Mesendoderm (in vitro differentiated cells): Measurements from ENCODE around the gene HLF.
A peak's percentile ranks its signal among the peaks of the same experiment; 100 is the strongest.

Experiments used
- DNase-seq: peaks from one replicate; pipeline ENCODE4 v3.0.0; 2013
- H2AK5ac ChIP-seq: 2 replicates; pipeline ENCODE4 v1.6.1; 2013; ENCODE audit warnings: low read length, inconsistent platforms
- H2BK120ac ChIP-seq: 2 replicates; pipeline ENCODE4 v1.6.1; 2013; ENCODE audit warnings: low read depth, mild to moderate bottlenecking, low read length, moderate library complexity, mixed read lengths
- H2BK15ac ChIP-seq: replicated peaks from 2 replicates; pipeline ENCODE4 v1.6.1; 2013; ENCODE audit warnings: low read depth, mild to moderate bottlenecking, moderate library complexity
- H2BK5ac ChIP-seq: 2 replicates; pipeline ENCODE4 v1.6.1; 2013; ENCODE audit warnings: low read length, inconsistent platforms
- H3K18ac ChIP-seq: 2 replicates; pipeline ENCODE4 v1.6.1; 2013; ENCODE audit warnings: mild to moderate bottlenecking, low read length, mixed read lengths
- H3K23ac ChIP-seq: one replicate; pipeline ENCODE4 v1.6.1; 2013; ENCODE audit warnings: low read length
- H3K27ac ChIP-seq: 2 replicates; pipeline ENCODE4 v1.5.1; 2013; ENCODE audit warnings: low read depth, mild to moderate bottlenecking, inconsistent platforms, low read length, moderate library complexity
- H3K27me3 ChIP-seq: 2 replicates; pipeline ENCODE4 v1.6.1; 2013; ENCODE audit warnings: low read length, control low read depth, mild to moderate bottlenecking, inconsistent platforms; ENCODE audit not compliant: insufficient read depth, poor library complexity
- H3K36me3 ChIP-seq: 2 replicates; pipeline ENCODE4 v1.6.1; 2013; ENCODE audit warnings: low read length, inconsistent platforms; ENCODE audit not compliant: control insufficient read depth, insufficient read depth
- H3K4ac ChIP-seq: one replicate; pipeline ENCODE4 v1.6.1; 2013; ENCODE audit warnings: low read depth, mild to moderate bottlenecking, low read length, moderate library complexity
- H3K4me1 ChIP-seq: 2 replicates; pipeline ENCODE4 v1.6.1; 2013; ENCODE audit warnings: low read depth, low read length, inconsistent platforms; ENCODE audit not compliant: control insufficient read depth
- H3K4me2 ChIP-seq: 2 replicates; pipeline ENCODE4 v1.6.1; 2013; ENCODE audit warnings: low read length
- H3K4me3 ChIP-seq: 2 replicates; pipeline ENCODE4 v1.5.1; 2013; ENCODE audit warnings: mild to moderate bottlenecking, low read length
- H3K56ac ChIP-seq: one replicate; pipeline ENCODE4 v1.6.1; 2013; ENCODE audit warnings: low read length
- H3K79me1 ChIP-seq: 2 replicates; pipeline ENCODE4 v1.6.1; 2013; ENCODE audit warnings: low read length, inconsistent platforms
- H3K79me2 ChIP-seq: 2 replicates; pipeline ENCODE4 v1.6.1; 2013; ENCODE audit warnings: mild to moderate bottlenecking, low read length; ENCODE audit not compliant: control insufficient read depth, insufficient read depth
- H3K9ac ChIP-seq: 2 replicates; pipeline ENCODE4 v1.6.1; 2013; ENCODE audit warnings: low read length, inconsistent platforms
- H4K5ac ChIP-seq: one replicate; pipeline ENCODE4 v1.6.1; 2013; ENCODE audit warnings: low read length
- H4K8ac ChIP-seq: one replicate; pipeline ENCODE4 v1.6.1; 2013; ENCODE audit warnings: low read depth, mild to moderate bottlenecking, control low read depth, low read length, moderate library complexity
- WGBS: extraction: QIAGEN DNeasy Blood & Tissue Kit; methylation state at CpG from one replicate; pipeline ENCODE4 v1.1.7; 2013; ENCODE audit warnings: low lambda C conversion rate, missing lambda C conversion rate; ENCODE audit not compliant: insufficient coverage; ENCODE audit errors: extremely low coverage; 5-methylcytosine and 5-hydroxymethylcytosine counted together

HLF gene

GRCh38 chr17:55354941-55355340 is 90.2 kb downstream of the HLF start:
- H3K4me3 ChIP-seq, result no peak overlapping the region
- no peak overlapping the region for H3K4ac ChIP-seq
- no peak for DNase-seq
- H3K4me1 ChIP-seq, result no peaks in the 10 kb centered on the region
- no peaks in the 10 kb centered on the region for H3K36me3 ChIP-seq
- no peak overlapping the region for H3K18ac ChIP-seq
- H4K5ac ChIP-seq, result no peak overlapping the region
- no peak overlapping the region for H2AK5ac ChIP-seq
- H3K79me1 ChIP-seq, result no peaks in the 10 kb centered on the region
- no peak overlapping the region for H2BK120ac ChIP-seq
- H2BK5ac ChIP-seq, result no peak overlapping the region
- no peaks in the 10 kb centered on the region for H3K27me3 ChIP-seq
- H3K23ac ChIP-seq, result no peak overlapping the region
- no peak overlapping the region for H3K27ac ChIP-seq
- H3K79me2 ChIP-seq, result no peaks in the 10 kb centered on the region
- WGBS, result no CpG with 5 or more reads among the region's 2 CpGs
- no peak overlapping the region for H3K4me2 ChIP-seq
- H3K56ac ChIP-seq, result no peak overlapping the region
- H4K8ac ChIP-seq, result no peak overlapping the region
- no peak overlapping the region for H2BK15ac ChIP-seq
- H3K9ac ChIP-seq, result no peak overlapping the region

DNA sequence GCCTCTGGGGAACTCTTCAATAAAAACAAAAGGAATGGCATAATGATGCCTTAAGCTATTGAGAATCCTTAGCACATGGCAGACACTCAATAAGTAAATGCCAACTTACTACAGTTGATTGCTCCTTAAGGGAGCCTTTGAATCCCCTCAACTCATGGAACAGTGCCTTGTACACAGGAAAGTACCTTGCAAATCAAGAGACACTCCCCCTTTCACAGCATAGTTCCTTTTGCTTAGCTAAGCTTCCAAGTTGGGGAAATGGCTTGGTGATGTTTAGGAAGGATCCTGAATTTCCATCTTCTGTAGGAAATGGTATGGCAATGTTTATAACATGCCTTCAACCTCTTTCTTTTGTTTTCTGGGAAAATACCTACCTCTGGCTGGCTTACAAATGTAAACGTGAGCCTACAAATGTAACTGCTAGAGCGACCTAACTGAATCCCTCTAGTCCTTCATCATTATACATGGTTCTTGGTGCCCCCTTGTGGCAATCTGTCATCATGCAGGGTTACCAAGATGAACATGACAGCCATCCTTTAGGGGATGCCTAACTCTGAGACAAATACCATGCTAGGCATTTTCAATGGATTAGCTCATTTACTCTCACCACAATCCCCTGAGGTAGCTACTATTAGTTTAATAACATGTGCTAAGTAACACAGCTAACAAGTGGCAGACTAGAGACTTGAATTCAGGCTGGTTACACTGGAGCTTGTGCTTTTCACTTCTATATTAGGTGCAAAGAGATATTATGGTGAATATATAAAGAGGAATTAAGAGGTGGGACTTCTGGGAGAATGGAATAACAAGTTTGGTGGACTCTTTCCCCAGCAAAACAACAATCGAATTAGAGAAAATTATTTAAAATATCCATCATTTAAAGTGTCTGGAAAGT is 91.9 kb downstream of the HLF start:
- Histone ChIP-seq H3K4me2 (no peak overlapping the region), H3K4me3 (no peak overlapping the region), H2BK120ac (no peak overlapping the region), H3K79me2 (no peaks in the 10 kb centered on the region), H2BK5ac (no peak overlapping the region), H3K36me3 (no peaks in the 10 kb centered on the region), H4K8ac (no peak overlapping the region), H2BK15ac (no peak overlapping the region), H3K79me1 (no peaks in the 10 kb centered on the region), H3K23ac (no peak overlapping the region), H3K4me1 (no peaks in the 10 kb centered on the region), H2AK5ac (no peak overlapping the region), H3K56ac (no peak overlapping the region), H3K9ac (no peak overlapping the region), H4K5ac (no peak overlapping the region), H3K18ac (no peak overlapping the region), H3K4ac (no peak overlapping the region), H3K27ac (no peak overlapping the region), H3K27me3 (no peaks in the 10 kb centered on the region)
- DNase-seq, result peak; percentile 92
- WGBS, result no CpG with 5 or more reads among the region's 3 CpGs

GRCh38 chr17:55360971-55361370 is 96.2 kb downstream of the HLF start:
- Histone ChIP-seq H3K4me1 (no peaks in the 10 kb centered on the region), H3K27ac (no peak overlapping the region), H3K56ac (no peak overlapping the region), H2AK5ac (no peak overlapping the region), H3K4me3 (no peak overlapping the region), H3K18ac (no peak overlapping the region), H3K23ac (no peak overlapping the region), H2BK120ac (no peak overlapping the region), H4K5ac (no peak overlapping the region), H3K4me2 (no peak overlapping the region), H3K79me1 (no peaks in the 10 kb centered on the region), H3K36me3 (no peaks in the 10 kb centered on the region), H2BK5ac (no peak overlapping the region), H4K8ac (no peak overlapping the region), H3K9ac (no peak overlapping the region), H3K79me2 (no peaks in the 10 kb centered on the region), H2BK15ac (no peak overlapping the region), H3K27me3 (no peaks in the 10 kb centered on the region), H3K4ac (no peak overlapping the region)
- DNase-seq, result no peak

DNA sequence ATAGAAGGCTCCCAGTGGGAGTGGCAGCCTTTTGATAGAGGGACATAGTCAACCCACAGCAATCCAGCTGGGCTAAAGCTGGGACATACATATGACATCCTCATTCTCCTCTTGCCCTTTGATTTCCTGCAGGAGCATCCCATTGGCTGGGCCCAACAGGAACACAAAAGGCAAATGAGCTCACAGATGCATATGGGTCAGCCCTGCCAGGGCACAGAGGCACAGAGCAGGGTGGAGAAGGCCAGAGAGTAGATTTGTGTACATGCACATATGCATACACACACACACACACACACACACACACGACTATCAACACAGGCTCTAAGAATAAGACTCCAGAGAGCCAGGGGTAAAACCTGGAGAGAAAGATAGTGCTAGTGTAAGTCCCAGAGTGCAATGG is 98.3 kb downstream of the HLF start:
- Histone ChIP-seq H3K23ac (no peak overlapping the region), H3K9ac (no peak overlapping the region), H3K4me3 (no peak overlapping the region), H2BK5ac (no peak overlapping the region), H3K27me3 (no peaks in the 10 kb centered on the region), H3K4me2 (no peak overlapping the region), H3K4me1 (no peaks in the 10 kb centered on the region), H3K79me2 (no peaks in the 10 kb centered on the region), H3K79me1 (no peaks in the 10 kb centered on the region), H3K56ac (no peak overlapping the region), H2AK5ac (no peak overlapping the region), H3K36me3 (no peaks in the 10 kb centered on the region), H3K27ac (no peak overlapping the region), H2BK15ac (no peak overlapping the region), H2BK120ac (no peak overlapping the region), H3K4ac (no peak overlapping the region), H4K8ac (no peak overlapping the region), H3K18ac (no peak overlapping the region), H4K5ac (no peak overlapping the region)
- no CpG with 5 or more reads among the region's 1 CpG for WGBS
- DNase-seq, result no peak

GRCh38 chr17:55366020-55366481 is 101.3 kb downstream of the HLF start:
- no peak overlapping the region for H2AK5ac ChIP-seq
- no peak overlapping the region for H4K8ac ChIP-seq
- H4K5ac ChIP-seq, result no peak overlapping the region
- no peak overlapping the region for H3K23ac ChIP-seq
- no peak for DNase-seq
- no peak overlapping the region for H3K56ac ChIP-seq
- no peaks in the 10 kb centered on the region for H3K79me1 ChIP-seq
- H3K18ac ChIP-seq, result no peak overlapping the region
- no peak overlapping the region for H3K4me3 ChIP-seq
- H3K9ac ChIP-seq, result no peak overlapping the region
- no CpG with 5 or more reads among the region's 1 CpG for WGBS
- no peaks in the 10 kb centered on the region for H3K79me2 ChIP-seq
- no peak overlapping the region for H3K27ac ChIP-seq
- no peaks in the 10 kb centered on the region for H3K27me3 ChIP-seq
- H3K4me1 ChIP-seq, result no peaks in the 10 kb centered on the region
- H2BK120ac ChIP-seq, result no peak overlapping the region
- no peak overlapping the region for H2BK5ac ChIP-seq
- H3K4ac ChIP-seq, result no peak overlapping the region
- H3K36me3 ChIP-seq, result no peaks in the 10 kb centered on the region
- no peak overlapping the region for H2BK15ac ChIP-seq
- H3K4me2 ChIP-seq, result no peak overlapping the region

- no peak overlapping the region for H3K4me2 ChIP-seq
- no peak for DNase-seq
- no peak overlapping the region for H3K23ac ChIP-seq
- H2BK120ac ChIP-seq, result no peak overlapping the region
- no peaks in the 10 kb centered on the region for H3K36me3 ChIP-seq
- H2BK5ac ChIP-seq, result no peak overlapping the region
- no CpG with 5 or more reads among the region's 3 CpGs for WGBS
- no peak overlapping the region for H3K56ac ChIP-seq
- no peaks in the 10 kb centered on the region for H3K79me2 ChIP-seq
- no peak overlapping the region for H4K8ac ChIP-seq
- no peak overlapping the region for H2AK5ac ChIP-seq
- no peak overlapping the region for H3K4ac ChIP-seq
- H4K5ac ChIP-seq, result no peak overlapping the region
- H3K9ac ChIP-seq, result no peak overlapping the region
- H3K27me3 ChIP-seq, result no peaks in the 10 kb centered on the region
- H3K4me1 ChIP-seq, result no peaks in the 10 kb centered on the region
- no peak overlapping the region for H2BK15ac ChIP-seq
- no peak overlapping the region for H3K27ac ChIP-seq
- H3K79me1 ChIP-seq, result no peaks in the 10 kb centered on the region
- no peak overlapping the region for H3K4me3 ChIP-seq
- no peak overlapping the region for H3K18ac ChIP-seq
Measured at GRCh38 chr17:55368706-55369105, 103.9 kb downstream of the HLF start.
